Fibroblast of skin of left biceps (primary cell): ENCODE data around the gene DMXL1.

Experiments used
- DNase-seq, 2 experiments: peaks; one replicate each; pipeline ENCODE4 v3.0.0-alpha.2; 2013; ENCODE audit warnings: low read depth in 2 of 2

DMXL1 gene

GRCh38 chr5:119070828-119071560 lies at the start of gene DMXL1:
Gene DMXL1 (plus strand): TSS chr5:119071087. CDS start chr5:119071570, 483 bp downstream.
- DNase-seq = peak; percentile 98

DNA sequence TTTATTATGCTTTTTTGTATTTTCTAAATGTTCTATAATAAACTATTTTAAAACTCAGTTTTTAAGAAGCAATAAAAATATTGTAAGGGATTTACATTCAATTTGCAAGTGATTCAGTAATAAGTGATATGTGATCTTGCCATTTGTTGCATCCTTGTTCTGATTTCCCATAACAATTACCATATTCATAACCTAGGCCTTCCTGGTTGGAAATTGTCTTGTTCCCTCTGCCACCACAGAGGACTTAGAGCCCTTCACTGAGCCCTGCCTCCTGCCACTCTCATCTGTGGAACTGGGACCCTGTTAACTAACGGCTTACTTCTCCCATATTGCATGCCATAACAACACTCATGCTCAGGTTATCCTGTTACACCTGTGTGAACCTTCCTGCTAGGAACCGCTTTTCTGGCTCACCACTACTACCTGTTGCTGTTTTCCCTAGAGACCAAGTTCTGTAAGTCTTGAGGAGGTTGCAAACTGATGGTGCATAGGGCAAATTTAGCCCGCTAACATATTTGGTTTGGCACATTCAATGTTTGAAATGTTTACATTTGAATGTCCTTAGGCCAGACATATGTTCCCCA lies 49.6 kb upstream of the DMXL1 start:
- no peak for DNase-seq

GRCh38 chr5:119022017-119022745 lies 48.7 kb upstream of the DMXL1 start:
- no peak for DNase-seq

GRCh38 chr5:119022773-119023172 lies 48.1 kb upstream of the DMXL1 start:
- no peak for DNase-seq

- DNase-seq = no peak
These were observed 42.3 kb upstream of the DMXL1 start for GRCh38 chr5:119028575-119028974.

GRCh38 chr5:119031011-119031886 lies 39.6 kb upstream of the DMXL1 start:
- no peak for DNase-seq

DNA sequence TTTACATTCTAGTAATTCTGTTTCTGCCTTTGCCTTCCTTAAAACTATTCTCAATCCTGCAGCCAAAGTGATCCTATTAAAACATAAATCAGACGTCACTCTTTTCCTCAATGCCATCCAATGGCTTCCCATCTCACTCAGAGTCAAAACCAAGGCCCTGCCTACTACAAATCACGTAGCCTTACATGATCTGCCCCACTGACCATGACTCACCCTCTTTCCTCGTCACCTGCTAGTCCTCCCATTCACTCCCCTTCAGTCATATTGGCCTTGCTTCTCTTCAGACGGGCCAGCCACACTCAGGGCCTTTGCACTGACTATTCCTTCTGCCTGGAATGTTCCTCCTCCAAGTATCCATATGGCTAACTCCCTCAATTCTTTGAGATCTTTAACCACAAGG lies 39.0 kb upstream of the DMXL1 start:
- no peak for DNase-seq

- no peak for DNase-seq
These were observed 38.2 kb upstream of the DMXL1 start for GRCh38 chr5:119032656-119033055.

GRCh38 chr5:119033135-119033534 lies 37.8 kb upstream of the DMXL1 start:
- DNase-seq = no peak

GRCh38 chr5:119036101-119036762 lies 34.7 kb upstream of the DMXL1 start:
- DNase-seq = peak in 1 of 2 experiments; percentile 25

- DNase-seq = no peak
These were observed 33.2 kb upstream of the DMXL1 start for GRCh38 chr5:119037496-119038215.

- no peak for DNase-seq
These were observed 22.6 kb upstream of the DMXL1 start for GRCh38 chr5:119048246-119048645.

GRCh38 chr5:119049824-119050449 lies 20.9 kb upstream of the DMXL1 start:
- peak in 1 of 2 experiments; percentile 33 for DNase-seq

GRCh38 chr5:119054101-119054500 lies 16.8 kb upstream of the DMXL1 start:
- DNase-seq = no peak

GRCh38 chr5:119055294-119055693 lies 15.6 kb upstream of the DMXL1 start:
- DNase-seq = no peak

DNA sequence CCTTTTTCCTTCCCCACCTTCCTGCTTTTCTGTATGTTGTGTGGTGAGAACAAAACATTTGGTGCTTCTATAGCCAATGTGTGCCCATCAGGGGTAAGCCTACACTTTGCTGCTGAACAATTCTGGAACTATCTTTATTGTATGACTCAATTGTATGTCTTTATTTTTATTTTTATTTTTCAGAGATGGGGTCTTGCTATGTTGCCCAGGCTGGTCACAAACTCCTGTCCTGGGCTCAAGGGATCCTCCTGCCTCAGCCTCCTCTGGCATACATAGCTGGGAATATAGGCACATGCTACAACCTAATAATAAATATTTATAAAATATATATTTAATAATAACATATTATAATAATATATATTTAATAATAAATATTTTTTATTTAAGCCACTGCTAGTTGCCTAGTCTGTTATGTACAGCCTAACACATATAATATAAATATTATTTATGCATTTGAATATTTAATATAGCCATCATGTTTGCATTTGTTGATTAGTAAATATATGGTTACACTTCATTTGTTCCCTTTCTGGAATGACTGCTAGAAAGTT lies 11.8 kb upstream of the DMXL1 start:
- DNase-seq = no peak

GRCh38 chr5:119059740-119060255 lies 11.1 kb upstream of the DMXL1 start:
- DNase-seq = no peak

DNA sequence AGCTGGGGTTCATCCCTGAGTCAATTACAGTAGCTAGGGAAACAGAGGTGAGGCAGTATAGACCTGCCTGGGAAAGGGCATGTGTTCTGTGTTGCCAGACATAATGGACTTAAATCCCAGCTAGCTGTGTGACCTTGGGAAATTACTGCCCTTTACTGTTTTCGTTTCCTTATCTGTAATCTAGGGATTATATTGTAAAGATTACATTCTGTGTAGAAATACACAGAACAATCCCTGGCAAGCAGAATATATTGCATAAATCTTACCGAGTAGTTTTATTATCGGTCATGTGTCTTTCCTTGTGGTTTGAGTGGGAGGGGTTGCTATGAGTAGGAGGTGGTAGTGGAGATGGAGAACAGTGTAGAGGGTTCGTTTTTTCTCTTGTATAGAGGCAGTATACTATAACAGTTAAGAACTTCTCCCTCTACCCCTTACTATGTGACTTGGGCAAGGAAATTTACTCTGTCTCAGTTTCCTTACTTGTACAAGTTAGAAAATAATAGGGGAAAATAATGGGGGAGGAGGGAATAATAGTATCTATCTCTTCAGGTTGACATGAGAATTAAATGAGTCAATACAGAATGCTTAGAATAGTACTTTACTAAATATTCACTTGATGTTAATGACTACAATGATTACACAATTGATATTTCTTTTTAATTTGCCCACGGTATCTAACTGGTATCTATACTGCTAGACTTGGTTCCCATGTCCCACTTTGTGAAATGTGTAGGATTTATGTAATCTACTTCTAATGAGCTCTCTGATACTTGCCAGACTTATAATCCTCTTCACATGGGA lies 7.1 kb upstream of the DMXL1 start:
- DNase-seq = no peak

GRCh38 chr5:119067450-119067849 lies 3.4 kb upstream of the DMXL1 start:
- DNase-seq = no peak
